LHCN-M2 (cell line): ENCODE data around the gene ELMO1. TPM values are rescaled to one million over a fixed set of nuclear protein-coding genes. Genes with fewer than 3 reads are reported as not detected.

ENCODE experiments used
- DNase-seq: peaks from one replicate; pipeline ENCODE4 v3.0.0-alpha.2; 2012; ENCODE audit warnings: low read depth
- total RNA-seq: library from RNA; depleted of rRNA; stranded (reverse); fragments of >200 nt; gene quantifications from 2 replicates; pipeline ENCODE4 v1.2.3, GENCODE V29; 2014

Gene ELMO1
- total RNA-seq, 1 experiment from 2014 or later = not detected

GRCh38 chr7:37408291-37409228 is 40.1 kb downstream of the ELMO1 start:
- DNase-seq = no peak

DNA sequence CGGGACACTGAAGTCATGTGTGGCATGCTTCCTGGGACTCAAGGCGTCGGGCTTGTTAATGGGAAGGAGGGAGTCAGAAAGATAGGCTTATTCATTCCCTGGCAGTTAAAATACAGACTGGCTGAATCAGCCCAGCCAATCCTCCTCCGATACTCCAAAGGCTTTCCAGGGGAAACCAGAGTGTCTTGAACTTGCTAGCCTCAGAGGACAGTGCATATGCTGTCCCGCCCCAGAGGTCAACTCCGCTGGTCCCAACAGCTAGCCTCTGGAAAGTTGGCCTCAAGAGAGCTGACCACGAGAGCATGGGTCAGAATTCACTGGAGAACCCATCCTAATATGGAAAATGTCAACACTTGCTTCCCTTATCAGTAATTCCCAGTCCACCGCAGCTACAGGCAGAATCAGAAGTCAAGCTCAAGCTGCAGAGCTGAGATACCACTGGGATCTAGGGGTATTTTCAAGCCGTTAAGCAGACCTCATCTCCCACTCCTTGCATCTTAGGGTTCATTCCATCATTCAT is 43.0 kb downstream of the ELMO1 start:
- no peak for DNase-seq

DNA sequence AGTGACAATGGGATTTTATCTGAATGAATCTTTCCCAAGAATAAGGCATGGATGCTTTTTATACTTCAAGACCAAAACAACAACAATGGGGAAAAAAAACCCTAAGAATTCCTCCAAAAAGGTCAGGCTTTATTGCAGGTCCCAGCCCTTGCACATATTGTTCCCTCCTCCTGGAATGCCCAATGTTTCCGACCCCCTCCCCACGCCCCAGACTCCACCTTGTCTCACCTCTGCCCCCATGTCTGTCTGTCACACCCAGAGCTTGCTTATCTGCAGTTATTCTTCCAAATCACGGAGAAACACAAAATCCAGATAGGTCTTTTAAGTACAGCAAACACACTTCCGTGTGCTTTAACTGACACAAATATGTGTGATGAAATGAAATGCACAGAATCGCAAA is 43.5 kb downstream of the ELMO1 start:
- DNase-seq = no peak

GRCh38 chr7:37399876-37400421 is 48.7 kb downstream of the ELMO1 start:
- no peak for DNase-seq

DNA sequence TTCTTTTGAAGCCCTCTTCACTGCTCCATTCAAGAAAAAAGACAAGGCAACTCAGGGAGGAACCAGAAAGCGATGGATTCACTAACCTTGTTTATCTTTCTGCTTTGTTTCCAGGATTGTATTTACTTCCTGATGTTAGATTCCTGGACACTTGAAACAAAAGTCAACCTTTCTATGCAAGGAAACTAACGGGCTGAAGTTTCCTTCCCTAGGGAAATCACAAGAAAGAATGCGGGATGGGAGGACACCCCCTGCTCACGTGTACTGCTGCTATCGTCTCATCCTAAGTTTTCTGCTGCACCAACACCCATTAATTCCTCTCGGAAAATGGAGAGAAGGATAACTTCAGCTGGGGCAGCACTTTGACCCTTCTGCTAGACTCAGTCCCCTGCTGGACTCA is 50.3 kb downstream of the ELMO1 start:
- DNase-seq = no peak

GRCh38 chr7:37395618-37396259 is 52.9 kb downstream of the ELMO1 start:
- DNase-seq = no peak

GRCh38 chr7:37394158-37394557 is 54.5 kb downstream of the ELMO1 start:
- DNase-seq = no peak

- no peak for DNase-seq
These were observed 55.2 kb downstream of the ELMO1 start for GRCh38 chr7:37393476-37393875.

- DNase-seq = no peak
These were observed 56.0 kb downstream of the ELMO1 start for GRCh38 chr7:37392673-37393017.

GRCh38 chr7:37391791-37392672 is 56.6 kb downstream of the ELMO1 start:
- no peak for DNase-seq

- no peak for DNase-seq
These were observed 58.5 kb downstream of the ELMO1 start for GRCh38 chr7:37390114-37390513.

DNA sequence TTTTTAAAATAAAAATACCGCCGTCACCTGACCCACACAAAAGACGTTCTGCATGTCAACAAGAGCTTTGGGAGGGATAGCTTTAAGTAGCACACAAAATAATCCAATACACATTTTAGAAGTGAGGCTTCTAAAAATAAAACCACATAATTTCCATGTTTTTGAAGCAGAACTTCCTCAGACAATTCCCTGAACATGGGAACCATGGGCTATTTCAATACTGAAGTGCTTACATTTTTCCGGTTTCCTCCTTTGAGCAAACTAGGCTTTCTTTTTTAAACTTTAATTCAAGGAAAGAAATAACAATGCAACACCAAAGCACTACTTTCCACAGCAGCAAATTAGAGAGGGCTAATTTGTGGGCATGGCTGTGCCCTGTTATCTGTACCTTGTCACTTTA is 59.9 kb downstream of the ELMO1 start:
- no peak for DNase-seq

- DNase-seq = no peak
These were observed 62.9 kb downstream of the ELMO1 start for GRCh38 chr7:37385787-37386186.

DNA sequence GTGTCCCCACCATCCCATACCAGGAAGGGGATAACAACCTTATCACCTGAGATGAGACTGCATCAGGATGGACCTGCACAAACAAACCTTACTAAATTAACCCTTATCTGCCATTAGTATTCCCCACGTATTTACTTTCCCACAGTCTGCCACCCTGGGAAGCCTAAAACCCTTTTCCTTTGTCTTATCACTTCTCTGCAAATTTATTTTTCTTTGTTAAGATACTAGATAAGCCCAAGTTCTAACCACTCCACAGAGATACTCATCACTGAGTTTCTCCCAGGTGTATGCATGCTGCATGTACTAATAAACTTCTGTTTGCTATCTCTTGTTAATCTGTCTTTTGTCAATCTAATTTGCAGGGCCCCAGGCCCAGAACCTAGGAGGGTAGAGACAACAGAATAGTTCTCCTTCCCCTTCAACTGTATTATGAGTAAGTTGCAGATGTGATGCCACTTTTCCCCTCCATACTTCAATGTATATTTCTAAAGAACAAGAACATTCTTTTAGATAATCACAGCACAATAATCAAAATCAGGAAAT is 66.0 kb downstream of the ELMO1 start:
- no peak for DNase-seq

DNA sequence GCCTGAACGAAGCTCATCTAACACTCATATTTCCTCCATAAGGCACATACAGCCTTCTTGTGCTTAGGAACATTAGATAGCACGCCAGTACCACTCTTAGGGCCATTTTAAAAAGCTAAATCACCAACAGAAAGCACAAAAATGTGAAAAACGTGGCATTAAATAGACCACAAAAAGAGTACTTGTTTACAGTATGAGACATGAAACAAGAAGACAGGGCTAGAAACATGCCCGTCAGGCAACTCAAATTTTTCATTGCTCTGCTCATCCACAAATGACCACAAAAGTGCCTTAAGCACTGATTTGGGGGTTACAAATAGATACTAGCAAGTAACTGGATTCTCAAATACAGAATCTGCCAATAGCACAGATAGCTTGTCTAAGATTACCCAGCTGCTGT is 67.8 kb downstream of the ELMO1 start:
- DNase-seq = no peak

DNA sequence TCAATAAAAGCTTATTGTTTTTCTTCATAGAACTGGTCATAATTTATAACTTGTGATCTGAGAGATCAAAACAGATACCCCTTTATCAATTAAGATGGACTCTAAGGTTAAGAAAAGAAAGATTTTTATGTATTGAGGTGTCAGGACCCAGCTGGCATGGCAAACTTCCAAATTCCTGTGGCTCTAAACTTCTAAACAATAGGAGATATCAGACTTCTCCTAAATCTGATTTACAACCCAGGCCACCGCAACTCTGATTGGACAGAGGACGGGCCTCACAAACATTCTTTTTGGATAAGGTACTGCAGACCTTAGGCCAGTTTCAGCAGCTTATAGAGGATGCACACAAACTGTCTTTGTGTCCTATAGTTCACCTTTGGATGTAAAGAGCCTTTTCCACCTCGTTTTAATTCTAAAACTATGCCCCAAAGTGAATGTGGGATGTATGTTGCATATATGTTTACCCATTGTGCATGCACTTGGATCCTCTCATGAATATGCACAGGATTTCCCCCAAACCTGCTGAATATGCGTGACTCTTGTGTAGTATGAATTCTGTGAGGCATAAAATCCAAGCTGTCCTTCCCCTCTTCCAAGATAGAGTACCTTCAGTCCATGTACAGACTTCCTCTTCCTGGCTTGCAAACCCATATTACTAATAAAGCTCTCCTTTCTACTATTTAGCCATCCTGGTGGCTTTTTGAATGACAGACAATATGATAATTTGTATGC is 69.0 kb downstream of the ELMO1 start:
- no peak for DNase-seq

- DNase-seq = no peak
These were observed 71.4 kb downstream of the ELMO1 start for GRCh38 chr7:37377231-37377630.

DNA sequence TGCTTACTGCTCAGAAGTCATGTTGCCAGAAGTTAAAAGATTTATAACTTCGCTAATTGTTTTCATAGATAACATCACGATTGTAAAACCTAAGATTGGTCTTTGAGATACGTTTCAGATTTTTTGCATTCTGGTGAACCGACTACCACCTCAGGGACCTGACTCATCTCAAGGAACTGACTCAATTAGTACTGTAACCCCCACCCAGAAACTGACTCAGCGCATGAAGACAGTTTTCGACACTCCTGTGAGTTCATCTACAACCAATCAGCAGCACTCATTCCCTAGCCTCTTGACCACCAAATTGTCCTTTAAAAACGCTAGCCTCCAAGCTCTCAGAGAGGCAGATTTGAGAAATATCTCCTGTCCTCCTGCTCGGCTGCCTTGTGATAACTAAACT is 72.3 kb downstream of the ELMO1 start:
- DNase-seq = peak; percentile 1

GRCh38 chr7:37372750-37373149 is 75.9 kb downstream of the ELMO1 start:
- no peak for DNase-seq

- DNase-seq = no peak
These were observed 76.9 kb downstream of the ELMO1 start for GRCh38 chr7:37371755-37372154.

DNA sequence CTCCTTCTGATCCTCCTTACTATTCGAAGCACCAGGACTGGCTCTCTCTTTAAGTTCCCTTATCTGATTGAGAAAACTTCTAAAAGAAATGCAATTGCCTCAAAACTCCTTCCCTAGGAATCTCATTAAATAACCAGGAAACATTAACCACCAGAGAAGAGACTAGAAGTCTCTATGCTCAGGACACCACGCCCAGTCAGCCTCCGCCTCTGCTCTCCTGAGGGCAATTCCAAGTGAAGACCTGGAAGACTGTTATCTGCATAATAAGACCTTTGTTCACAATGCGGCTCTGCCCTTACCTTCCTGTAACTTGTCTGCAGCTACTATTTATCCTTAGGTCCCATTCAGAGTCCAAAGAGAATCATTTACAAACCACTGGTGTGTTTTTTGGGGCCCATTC is 78.8 kb downstream of the ELMO1 start:
- DNase-seq = no peak
